Measurements from ENCODE around the gene TOM1L1.

Gene TOM1L1

GRCh38 chr17:54950116-54950515 lies 49.5 kb downstream of the TOM1L1 start:
- no peak for FAIRE-seq

DNA sequence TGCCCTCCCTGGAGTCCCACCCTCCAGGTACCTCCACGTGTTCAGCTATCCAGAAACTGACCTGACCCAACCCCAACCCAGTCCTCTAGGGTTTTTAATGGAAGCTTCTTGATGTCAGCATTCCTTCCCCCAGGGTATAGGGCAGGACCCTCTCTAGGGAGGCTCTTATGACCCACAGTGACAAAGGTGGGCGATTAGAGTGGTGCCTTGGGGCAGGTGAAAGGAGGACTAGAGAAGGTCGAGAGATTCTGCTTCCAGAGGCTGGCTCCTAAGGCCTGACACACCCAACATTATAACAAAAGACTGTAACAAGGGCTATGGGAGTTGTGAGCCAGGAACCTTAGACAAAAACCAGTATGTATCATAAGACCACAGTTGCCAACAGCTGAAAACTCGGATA lies 50.6 kb downstream of the TOM1L1 start:
- FAIRE-seq = no peak

DNA sequence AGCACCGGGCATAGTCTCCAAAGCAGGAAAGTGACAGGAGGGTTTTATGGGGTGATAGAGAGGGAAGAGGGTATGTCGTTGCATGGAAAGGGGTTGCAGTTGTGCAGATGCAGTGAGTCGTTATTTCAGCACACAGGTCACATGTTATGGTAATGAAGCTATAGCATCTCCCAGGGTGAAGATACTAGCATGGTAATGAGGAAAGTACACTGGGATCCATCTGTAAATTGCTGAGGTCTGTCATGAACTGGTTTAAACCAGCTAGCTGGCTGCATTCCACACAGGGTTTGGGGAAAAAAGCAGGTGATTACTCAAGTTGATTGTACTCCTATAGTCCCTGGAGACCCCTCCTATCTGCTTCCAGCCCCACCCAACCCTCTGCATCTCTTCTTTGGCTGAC lies 56.1 kb downstream of the TOM1L1 start:
- FAIRE-seq = no peak

GRCh38 chr17:54967621-54968261 lies 67.1 kb downstream of the TOM1L1 start:
- no peak for FAIRE-seq

- peak; percentile 71 for FAIRE-seq
These were observed 67.8 kb downstream of the TOM1L1 start, which contains the start of the genes COX11 and STXBP4 for GRCh38 chr17:54968262-54968987. Gene COX11 (minus strand): TSS chr17:54968654. CDS start chr17:54968646, 8 bp downstream. Gene STXBP4 (plus strand): TSS chr17:54968765. CDS start chr17:54986220, 17,455 bp downstream.

GRCh38 chr17:54968988-54969332 lies 68.3 kb downstream of the TOM1L1 start:
- FAIRE-seq = no peak

DNA sequence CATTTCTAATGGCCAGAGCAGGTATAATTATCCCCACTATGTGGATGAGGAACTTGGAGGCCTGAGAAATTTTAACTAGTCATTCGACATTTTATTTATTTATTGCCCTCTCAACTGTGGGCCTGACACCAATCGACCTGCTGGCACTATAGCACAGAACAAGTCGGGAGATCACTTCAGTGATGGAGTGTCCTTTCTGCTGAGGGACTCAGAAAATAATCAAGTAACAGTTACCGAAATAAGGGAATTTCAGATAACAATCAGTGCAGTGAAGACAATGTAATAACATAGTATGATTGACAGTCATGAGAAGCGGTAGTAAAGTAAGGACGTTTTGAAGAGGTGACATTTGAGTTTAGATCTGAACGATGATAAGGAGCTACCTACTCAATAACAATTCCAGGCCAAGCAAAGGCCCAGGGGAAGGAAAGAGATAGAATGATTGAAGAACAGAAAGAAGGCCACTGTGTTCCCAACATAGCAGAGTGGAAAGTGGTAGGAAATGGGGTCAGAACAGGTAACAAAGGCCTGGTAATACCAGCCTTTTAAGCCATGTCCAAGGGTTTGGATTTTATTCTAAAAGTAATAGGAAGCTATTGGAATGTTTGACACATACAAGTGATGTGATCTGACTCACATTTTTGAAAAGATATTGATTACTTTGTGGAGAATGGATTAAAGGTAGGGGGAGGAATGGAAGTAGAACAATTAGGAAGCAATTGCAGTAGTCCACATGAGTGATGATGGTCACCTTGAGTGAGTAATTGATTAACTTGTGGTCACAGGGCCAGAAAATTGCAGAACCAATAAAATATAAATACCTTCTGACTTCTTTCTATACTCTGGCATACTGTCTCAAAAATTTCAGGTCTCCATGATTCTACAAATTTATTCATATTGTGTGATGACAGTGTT lies 69.3 kb downstream of the TOM1L1 start:
- FAIRE-seq = no peak

- no peak for FAIRE-seq
These were observed 70.5 kb downstream of the TOM1L1 start for GRCh38 chr17:54971147-54971546.

- FAIRE-seq = no peak
These were observed 71.2 kb downstream of the TOM1L1 start for GRCh38 chr17:54971901-54972300.

- no peak for FAIRE-seq
These were observed 71.9 kb downstream of the TOM1L1 start for GRCh38 chr17:54972406-54973138.

- no peak for FAIRE-seq
These were observed 74.1 kb downstream of the TOM1L1 start for GRCh38 chr17:54974759-54975158.

GRCh38 chr17:54976316-54976715 lies 75.7 kb downstream of the TOM1L1 start:
- FAIRE-seq = no peak

GRCh38 chr17:54977744-54978143 lies 77.1 kb downstream of the TOM1L1 start:
- FAIRE-seq = no peak

- no peak for FAIRE-seq
These were observed 79.0 kb downstream of the TOM1L1 start for GRCh38 chr17:54979657-54980056.

DNA sequence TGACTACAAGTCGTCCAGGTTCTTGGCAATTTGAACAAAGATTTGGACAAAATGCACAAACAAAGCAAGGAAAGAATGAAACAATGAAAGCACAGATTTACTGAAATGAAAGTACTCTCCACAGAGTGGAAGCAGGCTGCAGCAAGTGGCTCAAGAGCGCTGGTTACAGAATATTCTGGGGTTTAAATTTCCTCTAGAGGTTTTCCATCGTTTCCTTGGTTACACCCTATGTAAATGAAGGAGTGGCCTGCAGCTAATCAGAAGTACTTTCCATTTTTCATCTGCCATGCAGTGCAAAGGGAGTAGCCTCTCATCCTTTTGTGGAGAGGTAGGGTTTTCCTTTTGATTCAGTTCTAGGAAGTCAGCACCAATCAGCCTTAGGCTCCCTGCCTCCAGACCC lies 79.7 kb downstream of the TOM1L1 start:
- FAIRE-seq = no peak

- FAIRE-seq = no peak
These were observed 81.7 kb downstream of the TOM1L1 start for GRCh38 chr17:54982399-54982798.

DNA sequence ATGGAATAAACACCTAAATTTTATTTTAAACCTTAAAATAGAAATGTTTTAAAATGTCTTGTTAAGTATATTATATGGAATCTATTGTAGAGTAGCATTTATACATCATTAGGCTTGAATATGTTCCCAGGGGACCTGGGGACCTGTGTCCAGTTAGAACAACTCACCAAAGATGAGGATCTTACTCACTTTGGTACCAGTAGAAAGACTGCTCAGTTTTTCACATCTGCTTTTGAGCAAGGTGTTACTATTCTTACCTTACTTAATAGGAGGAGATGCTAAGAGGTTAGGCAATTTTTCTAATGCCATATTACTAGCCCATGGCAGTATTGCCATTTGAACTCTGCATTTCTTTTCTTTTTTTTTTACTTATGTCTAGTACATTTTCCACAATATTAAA lies 82.6 kb downstream of the TOM1L1 start:
- FAIRE-seq = no peak

DNA sequence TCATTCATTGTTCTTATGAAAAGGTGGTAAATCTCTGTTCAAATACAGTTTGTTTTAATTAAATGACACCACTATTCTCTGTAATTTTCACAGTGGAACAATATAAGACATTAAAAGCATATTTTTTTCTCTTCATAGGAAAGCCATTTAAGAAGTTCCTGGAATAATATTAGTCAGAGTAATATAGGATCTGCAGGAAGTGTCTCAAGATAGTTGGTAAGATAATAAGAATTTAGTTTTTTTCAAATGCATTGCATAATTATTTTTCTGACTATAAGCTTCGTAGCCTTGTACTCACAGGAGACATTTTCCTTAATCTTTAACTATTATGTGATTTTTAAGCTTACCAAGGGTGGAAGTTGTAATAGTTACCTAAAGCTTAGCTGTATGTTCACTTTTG lies 84.8 kb downstream of the TOM1L1 start:
- no peak for FAIRE-seq

GRCh38 chr17:54990118-54990517 lies 89.5 kb downstream of the TOM1L1 start:
- no peak for FAIRE-seq

DNA sequence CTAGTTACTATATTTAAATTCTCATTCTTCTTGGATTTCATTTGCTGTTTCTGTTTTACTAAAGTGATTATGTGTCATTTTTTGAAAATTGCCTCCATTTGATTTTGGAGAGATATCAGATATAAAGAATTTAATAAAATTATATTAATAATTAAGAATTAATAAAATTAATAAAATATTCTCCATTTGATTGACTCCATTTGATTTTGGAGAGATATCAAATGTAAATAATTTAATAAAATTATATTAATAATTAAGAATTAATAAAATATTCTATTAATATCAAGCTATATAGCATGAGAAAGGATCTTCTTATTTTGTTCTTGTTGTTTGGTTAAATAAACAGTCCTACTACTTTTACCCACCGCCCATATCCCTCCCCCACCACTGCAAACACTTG lies 90.9 kb downstream of the TOM1L1 start:
- FAIRE-seq = peak; percentile 94

- peak; percentile 91 for FAIRE-seq
These were observed 92.4 kb downstream of the TOM1L1 start for GRCh38 chr17:54992797-54993639.

- no peak for FAIRE-seq
These were observed 95.8 kb downstream of the TOM1L1 start for GRCh38 chr17:54996441-54996840.
